ENCODE results near the gene NKAIN2.

- TF ChIP-seq POLR2A (IDR thresholded peaks at IDR 0.05) (no peak), CTCF (IDR thresholded peaks at IDR 0.05 in 4 of 5, conservative IDR thresholded peaks at IDR 0.05 in 1 of 5) (no peak)
These were observed 328.1 kb downstream of the NKAIN2 start for GRCh38 chr6:124131779-124132178.
